ENCODE data around the gene FOXR1.

The FOXR1 gene, protein sequence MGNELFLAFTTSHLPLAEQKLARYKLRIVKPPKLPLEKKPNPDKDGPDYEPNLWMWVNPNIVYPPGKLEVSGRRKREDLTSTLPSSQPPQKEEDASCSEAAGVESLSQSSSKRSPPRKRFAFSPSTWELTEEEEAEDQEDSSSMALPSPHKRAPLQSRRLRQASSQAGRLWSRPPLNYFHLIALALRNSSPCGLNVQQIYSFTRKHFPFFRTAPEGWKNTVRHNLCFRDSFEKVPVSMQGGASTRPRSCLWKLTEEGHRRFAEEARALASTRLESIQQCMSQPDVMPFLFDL

DNA sequence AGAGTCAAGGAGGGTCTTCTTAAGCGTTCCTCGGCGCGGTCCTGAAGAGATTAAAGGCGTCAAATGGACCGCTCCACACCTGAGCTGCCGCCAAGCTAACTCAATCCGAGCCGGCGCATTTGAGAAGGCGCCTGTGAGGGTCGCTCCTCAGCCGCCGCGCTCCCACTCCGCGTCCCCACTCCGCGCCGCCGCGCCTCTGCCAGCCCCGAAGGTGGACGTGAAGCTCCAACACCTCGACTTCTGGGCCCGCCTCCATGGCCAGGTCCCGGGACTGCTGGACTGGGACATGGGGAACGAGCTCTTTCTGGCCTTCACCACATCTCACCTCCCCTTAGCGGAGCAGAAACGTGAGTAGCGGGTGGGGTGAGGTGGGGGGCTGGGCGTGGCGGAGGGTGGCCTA, at the start of gene FOXR1:
FOXR1 (plus strand) TSS at position 116 of the 400 bp plus-strand sequence; CDS start at position 287, 171 bp downstream.
- no peak for DNase-seq (ENCODE audit: low read depth)

DNA sequence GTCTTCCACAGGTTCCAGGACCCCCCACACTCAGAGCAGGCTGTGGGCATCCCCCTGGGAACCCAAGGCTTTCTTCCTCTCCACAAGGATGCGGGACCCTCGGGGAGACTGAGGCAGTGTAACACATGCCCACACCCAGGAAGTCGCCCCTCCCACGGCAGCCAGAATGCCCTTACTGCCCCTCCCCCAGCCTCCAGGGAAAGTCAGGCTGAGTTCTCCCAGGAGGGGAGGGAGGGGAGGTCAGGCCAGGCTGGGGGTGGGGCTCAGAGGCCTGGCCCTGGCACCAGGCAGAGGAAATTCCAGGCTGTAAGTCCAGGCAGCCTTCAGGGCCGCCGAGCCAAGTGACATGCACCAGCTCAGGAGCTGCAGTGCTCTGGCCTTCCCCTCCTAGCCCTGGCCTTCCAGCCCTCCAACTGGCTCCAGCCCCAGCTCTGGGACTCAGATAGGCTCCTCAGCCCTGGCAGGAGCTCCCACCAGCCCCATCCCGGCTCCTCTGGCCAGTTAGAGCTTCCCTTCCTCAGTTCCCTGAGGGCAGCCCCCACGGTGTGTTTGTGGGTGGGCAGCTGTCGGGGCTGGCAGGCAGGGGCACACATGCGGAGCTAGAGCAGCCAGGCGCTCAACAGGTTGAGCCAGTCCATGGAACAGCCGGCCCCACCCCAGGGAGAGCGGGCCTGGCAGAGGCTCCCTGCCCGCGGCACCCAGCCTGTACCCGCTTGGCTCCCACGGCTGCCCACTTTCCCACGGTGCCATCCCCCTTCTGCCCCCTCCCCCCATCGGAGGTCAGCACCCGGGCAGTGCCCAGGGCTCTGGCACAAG, 49.4 kb upstream of the FOXR1 start:
- no peak for DNase-seq (ENCODE audit: low read depth)

DNA sequence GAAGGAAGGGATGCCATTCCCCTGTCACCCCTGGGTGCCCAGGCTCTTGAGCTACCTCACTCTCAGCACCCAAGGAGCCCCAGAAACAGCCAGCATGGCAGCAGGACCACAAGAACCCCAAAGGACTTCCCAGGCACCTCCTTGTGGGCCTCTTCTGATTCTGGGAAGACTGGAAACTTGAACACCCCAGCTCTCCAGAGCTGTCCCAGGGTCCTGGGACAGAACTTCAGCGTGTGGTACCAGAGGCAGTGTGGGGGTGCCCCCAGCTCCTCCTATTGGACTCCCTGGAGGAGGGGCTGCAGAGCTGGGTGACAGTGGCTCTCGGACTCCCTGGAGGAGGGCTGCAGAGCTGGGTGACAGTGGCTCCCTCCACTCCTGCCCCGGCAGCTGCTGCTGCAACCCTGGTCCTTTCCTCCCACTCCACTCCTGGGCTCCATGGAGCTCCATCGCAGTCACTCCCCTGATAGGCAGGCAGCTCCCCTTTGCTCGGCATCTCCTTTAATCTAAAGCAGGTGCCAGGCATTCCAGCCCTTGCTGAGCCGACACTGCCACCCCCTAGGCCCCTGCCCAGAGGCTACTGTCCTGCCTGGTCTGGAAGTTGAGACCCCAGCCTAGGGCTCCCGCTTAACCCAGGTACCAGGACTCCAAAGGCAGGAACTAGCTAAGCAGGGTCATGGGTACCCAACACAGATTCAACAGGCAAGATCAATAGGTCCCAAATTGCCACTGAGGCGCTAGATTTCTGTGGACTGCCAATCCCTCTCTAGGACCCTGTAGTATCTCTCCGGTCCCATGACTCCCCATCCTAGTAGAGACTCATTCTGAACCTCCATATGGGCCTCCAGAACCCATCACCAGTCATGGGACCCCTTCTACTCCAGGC, 48.6 kb upstream of the FOXR1 start:
- DNase-seq (ENCODE audit: low read depth) = no peak

DNA sequence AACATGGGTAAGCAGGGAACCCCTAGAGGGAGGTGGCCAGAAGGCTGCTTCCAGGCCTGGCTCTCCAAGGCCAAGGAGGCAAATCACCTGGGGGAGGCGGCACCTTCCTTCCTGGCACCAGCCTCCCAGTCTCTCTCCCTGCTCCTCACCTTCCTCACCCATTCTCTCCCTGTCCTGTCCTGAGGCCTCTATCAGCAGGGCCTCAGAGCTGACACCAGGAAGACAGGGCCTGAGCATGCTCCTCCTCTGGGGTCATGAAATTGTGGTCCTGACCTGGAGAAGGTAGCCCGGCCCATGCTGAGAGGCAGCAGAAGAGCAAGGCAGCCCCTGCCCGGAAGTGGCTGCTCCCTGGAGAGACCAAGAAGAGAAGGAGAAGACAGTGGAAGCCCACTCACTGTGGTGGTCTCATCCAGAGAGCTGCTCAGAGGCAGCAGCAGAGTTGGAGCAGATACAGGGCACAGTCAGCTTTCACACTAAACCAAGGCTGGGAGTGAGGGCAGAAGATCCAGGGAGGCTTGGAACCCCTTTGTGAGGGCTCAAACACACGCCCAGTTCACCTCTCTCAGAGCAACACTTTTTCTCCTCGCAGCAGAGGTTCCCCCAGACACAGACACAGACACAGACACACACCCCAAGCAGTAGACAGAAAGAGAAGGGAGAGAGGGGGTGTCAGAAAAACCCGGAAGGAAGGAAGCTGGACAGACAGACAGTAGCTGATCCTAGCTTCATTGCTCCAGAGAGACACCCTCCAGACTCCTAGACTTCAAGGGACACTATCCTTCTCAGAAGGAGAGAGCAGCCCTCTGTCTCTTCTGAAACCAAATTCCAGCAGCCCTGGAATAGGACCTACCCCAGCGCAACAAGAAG, 47.6 kb upstream of the FOXR1 start:
- no peak for DNase-seq (ENCODE audit: low read depth)

DNA sequence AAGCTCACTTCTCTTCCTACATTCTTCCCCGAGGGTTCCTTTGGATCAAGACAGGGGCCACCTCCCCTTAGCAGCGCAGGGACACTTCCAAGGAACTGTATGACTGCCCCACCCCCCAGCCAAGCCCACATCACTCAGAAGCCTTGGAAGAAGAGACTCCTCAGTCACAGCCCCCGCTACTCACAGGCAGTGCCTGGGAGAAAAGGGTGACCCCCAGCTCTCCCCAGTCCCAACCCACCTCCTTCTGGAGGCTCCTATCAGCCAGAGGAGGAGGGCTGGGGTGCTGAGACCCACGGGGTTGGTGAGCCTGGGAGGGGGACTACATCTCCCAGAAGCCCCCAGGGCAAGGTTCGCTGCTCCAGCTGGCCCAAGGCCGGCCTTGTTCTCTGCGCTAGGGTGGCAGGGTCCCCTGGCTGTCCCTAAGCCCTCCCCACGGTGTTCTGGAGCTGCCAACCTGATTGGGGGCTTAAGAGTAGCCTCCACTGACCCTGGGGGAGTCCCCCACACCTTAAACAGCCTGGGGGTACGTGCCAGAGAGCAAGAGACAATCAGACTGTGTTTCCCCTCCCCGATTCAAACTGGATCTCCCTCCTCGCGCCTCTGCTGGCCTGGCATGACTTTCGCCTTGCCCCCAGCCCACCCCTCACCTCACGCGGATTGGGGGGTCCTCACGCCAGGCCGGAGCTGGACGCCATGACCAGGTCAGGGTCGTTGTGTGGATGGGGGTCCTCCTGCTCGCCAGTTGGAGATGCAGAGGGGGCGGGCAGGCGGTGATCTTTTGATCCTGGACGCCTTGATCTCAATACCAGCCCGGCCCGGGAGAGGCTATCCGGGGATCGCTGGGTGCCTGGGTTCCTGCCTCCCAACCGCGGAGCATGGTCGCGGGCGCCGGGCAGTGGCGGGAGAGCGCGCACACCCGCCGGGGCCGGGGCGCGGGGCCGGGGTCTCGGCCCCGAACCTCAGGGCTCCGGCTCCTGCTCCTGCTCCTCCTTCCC, 46.7 kb upstream of the FOXR1 start:
- DNase-seq (ENCODE audit: low read depth) = no peak

DNA sequence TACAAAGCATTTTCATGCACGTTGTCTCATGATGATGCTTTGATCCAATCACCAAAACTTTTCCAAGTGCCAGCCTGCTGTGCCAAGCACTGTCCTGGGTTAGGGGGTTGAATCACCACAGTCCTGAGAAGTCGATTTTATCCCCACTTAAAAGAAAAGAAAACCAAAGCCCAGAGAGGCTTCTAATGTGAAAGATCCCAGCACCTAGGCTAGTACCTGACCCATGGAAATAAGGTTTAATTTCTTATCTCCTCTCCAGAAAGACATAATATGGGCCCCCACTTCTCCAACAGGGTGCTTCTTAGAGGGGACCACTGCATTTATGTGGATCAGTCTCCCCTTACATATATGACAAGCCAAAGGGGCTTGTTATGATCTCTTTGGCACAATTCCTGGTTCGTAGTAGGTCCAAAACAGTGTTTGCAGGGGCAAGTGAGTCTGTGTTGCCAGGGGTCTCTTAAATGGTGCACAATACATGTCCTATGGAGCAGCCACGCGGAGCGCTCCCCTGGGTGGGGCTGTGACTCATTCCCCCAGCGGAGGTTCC, 43.9 kb upstream of the FOXR1 start:
- DNase-seq (ENCODE audit: low read depth) = no peak

DNA sequence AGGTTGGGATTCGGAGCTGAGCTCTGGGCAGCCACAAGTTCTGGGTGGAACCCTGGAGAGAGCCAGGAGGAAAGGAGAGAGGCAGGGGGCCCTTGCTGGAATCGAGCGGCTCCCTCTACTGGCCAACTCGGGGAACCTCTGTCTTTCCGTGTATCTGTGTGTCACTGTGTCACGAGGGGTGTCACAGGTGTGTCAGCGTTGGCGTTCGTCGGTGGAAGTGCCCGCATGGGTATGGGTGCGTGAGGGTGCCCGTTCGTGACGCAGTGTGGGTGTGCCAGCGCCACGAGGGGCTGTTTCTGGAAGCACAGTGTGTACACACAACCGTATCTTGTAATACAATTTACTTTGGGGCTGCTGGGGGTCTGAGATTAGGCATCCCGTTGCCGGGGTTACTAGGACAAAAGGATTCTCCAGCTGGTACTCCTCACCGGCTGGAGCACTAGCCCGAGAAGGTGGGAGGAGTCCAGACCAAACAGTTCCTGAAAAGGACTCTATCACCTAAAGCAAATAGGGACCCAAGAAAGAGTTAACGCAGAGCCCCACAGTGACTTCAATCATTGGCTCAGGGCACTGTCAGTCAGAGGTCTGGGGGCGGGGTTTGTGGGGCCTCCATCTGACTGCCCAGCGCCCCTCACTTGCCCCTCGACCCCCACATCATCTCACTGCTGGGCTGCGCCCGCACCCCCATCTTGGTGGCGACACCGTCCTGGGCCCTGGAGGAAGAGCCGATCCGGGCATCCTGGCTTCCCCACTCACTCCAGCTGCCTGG, 43.3 kb upstream of the FOXR1 start:
- peak; percentile 85 for DNase-seq (ENCODE audit: low read depth)

DNA sequence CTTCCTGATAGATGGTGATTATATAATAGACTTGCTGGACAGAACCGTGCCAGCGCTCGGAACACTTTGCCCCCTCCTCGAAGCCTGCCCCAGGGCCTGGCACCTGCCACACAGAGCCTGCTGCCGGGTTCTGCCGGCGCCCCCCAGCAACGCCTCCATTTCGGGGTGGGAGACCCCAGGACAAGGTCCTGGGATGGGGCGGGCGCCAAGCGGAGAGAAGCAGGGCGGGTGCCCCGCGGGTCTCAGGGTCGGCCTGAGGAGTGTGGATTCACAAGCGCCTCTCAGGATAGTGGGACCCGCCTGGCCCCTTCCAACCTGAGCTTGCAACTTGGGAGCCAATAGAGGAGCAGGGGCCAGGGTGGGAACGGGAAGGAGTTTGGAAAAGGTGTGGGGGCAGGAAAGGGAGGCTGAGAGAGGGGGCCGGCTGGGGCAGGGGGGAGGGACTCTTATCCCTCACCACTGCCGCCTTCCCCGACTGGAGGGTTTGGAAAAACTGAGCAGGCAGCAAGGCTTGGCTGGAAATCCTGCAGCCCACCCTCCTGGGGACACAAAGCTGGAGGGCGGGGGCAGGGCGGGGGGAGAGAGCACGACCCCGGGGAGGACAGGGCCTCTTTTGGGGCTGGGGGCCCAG, 42.6 kb upstream of the FOXR1 start:
- DNase-seq (ENCODE audit: low read depth) = no peak

DNA sequence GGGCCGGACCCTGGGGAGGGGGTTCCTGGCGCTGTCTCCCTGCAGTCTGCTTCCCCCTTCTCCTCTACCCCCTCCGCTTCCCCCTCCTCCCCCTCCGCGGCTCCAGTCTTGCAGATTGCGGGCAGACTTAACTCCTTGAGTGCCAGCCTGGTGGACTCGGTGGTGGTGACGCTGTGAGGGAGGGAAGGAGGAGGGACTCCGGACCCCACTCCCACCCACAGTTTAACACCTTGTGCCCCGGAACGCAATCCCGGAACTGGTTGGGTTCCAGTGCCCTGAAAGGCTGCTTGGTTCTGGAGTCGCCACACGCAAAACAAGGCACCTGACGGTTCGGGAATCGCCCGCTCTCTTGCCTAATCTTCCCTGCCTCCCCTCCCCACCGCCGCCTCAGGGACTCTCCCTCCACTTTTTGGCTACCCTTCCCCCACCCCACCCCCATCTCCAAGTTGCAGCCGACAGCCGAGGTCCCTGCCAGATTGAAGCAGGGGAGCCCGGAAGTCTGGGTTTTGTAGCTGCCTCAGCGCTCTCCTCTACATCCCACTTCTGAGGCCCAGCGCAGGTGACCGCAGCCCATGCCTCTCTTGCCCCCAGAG, 42.0 kb upstream of the FOXR1 start:
- peak; percentile 69 for DNase-seq (ENCODE audit: low read depth)

DNA sequence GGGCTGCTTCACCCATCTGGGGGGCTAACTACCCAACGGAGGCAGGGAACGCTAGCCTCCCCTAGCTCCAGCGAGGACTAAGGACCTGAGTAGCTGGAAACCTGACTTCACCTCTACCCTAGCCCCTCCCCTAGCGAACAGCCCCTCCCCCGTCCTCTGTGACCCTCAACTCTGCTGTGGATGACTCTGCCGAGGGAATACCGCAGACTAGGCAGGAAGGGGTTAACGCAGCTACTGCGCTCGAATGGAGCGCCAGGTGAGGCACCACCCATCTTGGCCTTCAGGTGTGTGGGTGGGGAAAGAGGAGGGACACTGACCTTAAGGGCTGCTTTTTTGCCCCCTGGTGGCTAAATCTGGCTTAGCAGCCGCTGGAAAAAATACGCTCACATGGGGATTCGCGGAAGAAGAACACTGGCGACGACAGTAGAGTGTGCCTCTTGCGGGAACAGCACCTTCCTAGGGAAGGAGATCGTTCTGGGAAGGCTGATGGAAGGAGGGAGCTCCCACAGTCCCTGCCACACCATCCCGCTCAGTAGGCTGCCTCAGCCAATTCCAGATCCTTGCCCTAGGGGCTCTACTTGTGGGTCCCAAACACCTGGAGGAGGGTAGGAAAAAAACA, 41.4 kb upstream of the FOXR1 start:
- DNase-seq (ENCODE audit: low read depth) = peak; percentile 76

DNA sequence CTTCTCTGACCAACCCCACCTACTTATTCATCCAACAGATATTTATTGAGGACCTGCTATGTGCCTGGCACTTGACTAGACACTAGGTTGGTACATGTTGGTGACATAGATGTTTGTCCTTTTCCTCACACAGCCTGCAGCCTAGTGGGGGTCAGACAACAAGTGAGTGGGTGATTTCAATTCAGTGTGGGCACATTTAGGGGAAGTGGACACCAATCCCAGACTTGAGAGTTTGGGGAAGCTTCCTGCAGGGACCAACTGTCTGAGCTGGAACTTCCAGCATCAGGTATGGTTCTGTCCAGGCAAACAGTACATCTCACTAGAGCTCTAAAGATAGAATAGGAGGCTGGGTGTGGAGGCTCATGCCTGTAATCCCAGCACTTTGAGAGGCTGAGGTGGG, 40.0 kb upstream of the FOXR1 start:
- no peak for DNase-seq (ENCODE audit: low read depth)

DNA sequence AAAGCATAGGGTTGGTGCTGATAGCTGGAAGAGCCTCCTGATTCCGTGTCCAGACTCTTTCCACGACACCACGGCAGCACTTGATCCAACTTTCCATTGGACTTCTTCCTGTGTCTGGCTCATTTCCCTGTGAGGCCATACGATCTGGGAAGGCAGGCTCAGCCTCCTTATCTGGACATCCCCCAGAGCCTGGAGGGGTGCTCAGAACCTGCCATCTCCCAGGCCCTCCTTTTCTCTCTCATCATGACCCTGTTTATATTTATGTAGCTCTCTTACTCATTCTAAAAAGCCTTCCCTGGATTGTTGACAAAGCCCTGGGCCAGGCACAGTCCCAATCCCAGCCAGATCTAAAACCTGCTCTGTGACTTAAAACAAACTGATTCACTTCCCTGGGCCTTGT, 38.1 kb upstream of the FOXR1 start:
- no peak for DNase-seq (ENCODE audit: low read depth)

DNA sequence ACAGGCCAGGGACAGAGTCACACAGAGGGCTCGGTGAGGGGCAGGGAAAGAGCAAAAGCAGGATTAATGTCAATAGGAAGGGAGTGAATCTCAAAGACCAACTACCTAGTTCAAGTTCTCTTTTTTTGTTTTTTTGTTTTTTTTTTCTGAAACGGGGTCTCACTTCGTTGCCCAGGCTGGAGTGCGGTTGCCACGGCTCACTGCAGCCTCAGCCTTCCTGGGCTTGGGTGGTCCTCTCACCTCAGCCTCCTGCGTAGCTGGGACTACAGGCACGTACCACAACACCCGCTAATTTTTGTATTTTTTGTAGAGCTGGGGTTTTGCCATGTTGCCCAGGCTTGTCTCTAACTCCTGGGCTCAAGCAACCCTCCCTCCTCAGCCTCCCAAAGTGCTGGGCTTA, 36.2 kb upstream of the FOXR1 start:
- DNase-seq (ENCODE audit: low read depth) = no peak

DNA sequence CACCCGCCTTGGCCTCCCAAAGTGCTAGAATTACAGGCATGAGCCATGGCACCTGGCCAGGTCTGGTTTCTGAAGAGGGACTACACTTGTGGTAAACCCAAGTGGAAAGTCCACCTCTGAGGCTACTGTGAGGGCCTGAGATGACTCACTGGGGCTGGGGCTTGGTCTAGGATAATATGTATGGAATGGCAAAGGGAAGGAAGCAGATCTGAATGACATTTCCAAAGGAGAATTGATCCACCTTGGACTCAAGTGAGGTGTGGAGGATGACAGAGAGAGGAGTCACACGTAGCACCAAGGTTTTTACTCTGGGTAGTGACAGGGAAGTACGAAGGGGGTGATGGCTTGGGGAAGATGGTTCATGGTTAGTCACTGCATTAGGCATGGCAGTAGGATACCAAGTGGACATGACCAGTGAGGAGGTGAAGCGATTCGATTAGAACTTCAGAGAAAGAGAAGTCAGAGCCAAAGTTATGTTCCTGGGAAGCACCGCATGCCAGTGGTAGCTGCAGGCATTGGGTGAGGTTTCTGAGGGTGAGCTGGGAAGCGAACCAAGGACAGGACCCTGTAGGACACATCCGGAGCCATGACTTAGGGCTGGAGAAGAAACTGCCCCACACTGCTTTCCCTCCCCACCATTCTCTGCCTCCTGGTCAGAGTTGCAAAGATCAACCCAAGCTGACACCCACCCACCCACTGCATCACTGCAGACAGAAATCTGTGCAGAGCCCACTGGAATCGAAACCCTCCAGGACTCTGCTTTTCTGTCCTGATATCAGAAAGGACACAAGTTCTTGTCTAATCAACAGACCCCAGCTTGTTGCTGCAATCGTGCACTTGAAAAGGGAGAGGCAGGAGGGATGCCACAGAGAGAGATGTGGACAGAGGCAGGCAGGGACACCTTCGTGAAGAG, 32.8 kb upstream of the FOXR1 start:
- DNase-seq (ENCODE audit: low read depth) = no peak

DNA sequence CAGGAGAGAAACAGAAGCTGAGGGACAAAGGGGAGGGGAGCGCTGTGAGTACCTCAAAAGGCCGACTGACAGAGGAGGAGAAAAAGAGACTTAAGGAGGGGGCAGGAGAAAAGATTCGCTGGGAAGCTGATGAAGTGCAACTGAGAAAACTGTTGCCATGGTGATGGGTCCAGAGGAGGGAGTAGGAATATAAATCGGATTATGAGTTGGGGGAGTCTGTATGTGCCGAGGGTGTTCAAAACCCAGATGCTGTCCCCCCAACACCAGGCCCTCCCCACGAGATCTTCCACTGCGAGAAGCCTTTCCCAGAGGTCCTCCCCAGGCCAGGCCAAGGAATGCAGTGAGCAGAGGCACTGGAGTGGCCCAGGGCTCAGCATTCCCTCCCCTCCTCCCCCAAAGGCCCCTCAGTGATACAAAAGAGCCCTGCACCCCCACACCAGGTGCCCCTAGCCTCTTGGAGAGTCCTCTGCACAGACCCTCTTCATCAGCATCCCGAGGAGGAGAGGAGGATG, 32.1 kb upstream of the FOXR1 start:
- no peak for DNase-seq (ENCODE audit: low read depth)

DNA sequence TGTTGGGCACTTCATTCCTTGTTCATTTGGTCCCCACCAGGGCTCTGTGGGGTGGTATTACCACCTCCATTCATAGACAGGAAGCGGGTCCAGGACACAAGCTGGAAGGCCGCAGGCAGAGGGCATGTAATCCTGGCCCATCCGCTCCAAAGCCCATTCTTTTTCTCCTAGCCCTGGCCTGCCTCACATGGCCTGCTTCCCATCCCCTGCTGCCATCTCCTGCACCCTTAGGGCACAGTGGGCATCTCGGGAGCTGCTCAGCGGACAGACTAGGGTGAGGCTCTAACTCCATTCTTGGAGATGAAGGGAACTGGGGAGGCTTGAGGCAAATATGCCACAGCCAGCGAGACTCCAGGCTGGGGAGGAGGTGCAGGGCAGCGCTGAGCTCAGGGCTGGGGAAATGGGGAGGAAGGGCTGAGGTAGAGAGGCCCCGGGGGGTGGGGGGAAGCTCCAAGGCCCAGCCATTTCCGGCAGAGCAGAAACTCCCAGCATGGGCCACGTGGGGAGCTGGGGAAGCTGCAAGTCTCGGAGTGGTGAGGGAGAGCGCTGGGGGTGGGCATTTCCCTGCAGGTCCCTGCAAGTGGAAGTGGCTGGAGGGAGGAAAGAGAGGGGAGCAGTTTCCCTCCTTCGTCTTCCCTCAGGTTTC, 31.5 kb upstream of the FOXR1 start:
- DNase-seq (ENCODE audit: low read depth) = no peak
